GM21723 (cell line): ENCODE results near the gene TUBA8.
"Not testable (repeated sequence)": the region's sequence is repeated elsewhere in the genome, so short reads cannot be mapped to it uniquely, and the experiment has no call there.

Experiments
- ATAC-seq: cut with Tn5 transposase; IDR thresholded peaks from one replicate; pipeline ENCODE4 v1.9.1; 2021; ENCODE audit warnings: mild to moderate bottlenecking, moderate library complexity; ENCODE audit not compliant: unreplicated experiment

TUBA8 gene

GRCh38 chr22:18123476-18124025, 12.9 kb downstream of the TUBA8 start:
- ATAC-seq = not testable (repeated sequence)

- no peak for ATAC-seq
Observed at GRCh38 chr22:18126606-18127005, 16.0 kb downstream of the TUBA8 start.

- ATAC-seq = no peak
Observed at GRCh38 chr22:18130018-18130417, 19.4 kb downstream of the TUBA8 start.

- no peak for ATAC-seq
Observed at GRCh38 chr22:18130699-18131429, 20.3 kb downstream of the TUBA8 start.

GRCh38 chr22:18133452-18133851, 22.8 kb downstream of the TUBA8 start:
- ATAC-seq = no peak

GRCh38 chr22:18136563-18137320, 26.1 kb downstream of the TUBA8 start:
- ATAC-seq = no peak

- not testable (repeated sequence) for ATAC-seq
Observed at GRCh38 chr22:18141004-18141403, 30.4 kb downstream of the TUBA8 start.

GRCh38 chr22:18144105-18144504, 33.5 kb downstream of the TUBA8 start:
- ATAC-seq = no peak

GRCh38 chr22:18145676-18146388, 35.2 kb downstream of the TUBA8 start:
- no peak for ATAC-seq

- ATAC-seq = no peak
Observed at GRCh38 chr22:18146389-18146753, 35.8 kb downstream of the TUBA8 start.

- no peak for ATAC-seq
Observed at GRCh38 chr22:18147791-18148190, 37.2 kb downstream of the TUBA8 start.

- ATAC-seq = no peak
Observed at GRCh38 chr22:18148293-18148965, 37.8 kb downstream of the TUBA8 start.

GRCh38 chr22:18152519-18152918, 41.9 kb downstream of the TUBA8 start:
- ATAC-seq = no peak

GRCh38 chr22:18154821-18155390, 44.3 kb downstream of the TUBA8 start:
- ATAC-seq = no peak

GRCh38 chr22:18155546-18155945, 44.9 kb downstream of the TUBA8 start:
- ATAC-seq = not testable (repeated sequence)

GRCh38 chr22:18156878-18157713, 46.5 kb downstream of the TUBA8 start:
- no peak for ATAC-seq

GRCh38 chr22:18157714-18158028, 47.1 kb downstream of the TUBA8 start:
- ATAC-seq = no peak

GRCh38 chr22:18160641-18161040, 50.0 kb downstream of the TUBA8 start:
- not testable (repeated sequence) for ATAC-seq

GRCh38 chr22:18163843-18164242, 53.2 kb downstream of the TUBA8 start:
- not testable (repeated sequence) for ATAC-seq

GRCh38 chr22:18164584-18164983, 54.0 kb downstream of the TUBA8 start:
- ATAC-seq = not testable (repeated sequence)
